BLaER1 (cell line): ENCODE measurements around the gene KIF14.

Experiments
- H3K27ac ChIP-seq: shearing (Covaris generic); formaldehyde crosslinking; 2 replicates; pipeline ENCODE4 v1.8.1; 2022
- H3K27me3 ChIP-seq: shearing (Covaris generic); formaldehyde crosslinking; 2 replicates; pipeline ENCODE4 v1.8.1; 2022
- H3K36me3 ChIP-seq: shearing (Covaris generic); formaldehyde crosslinking; 2 replicates; pipeline ENCODE4 v1.8.1; 2022
- H3K4me1 ChIP-seq: shearing (Covaris generic); formaldehyde crosslinking; 2 replicates; pipeline ENCODE4 v1.8.1; 2022
- H3K4me2 ChIP-seq: shearing (Covaris generic); formaldehyde crosslinking; 2 replicates; pipeline ENCODE4 v1.8.1; 2022
- H3K4me3 ChIP-seq: shearing (Covaris generic); formaldehyde crosslinking; 2 replicates; pipeline ENCODE4 v1.8.1; 2022
- H3K9ac ChIP-seq: shearing (Covaris generic); formaldehyde crosslinking; 2 replicates; pipeline ENCODE4 v1.8.1; 2022
- H3K9me3 ChIP-seq: shearing (Covaris generic); formaldehyde crosslinking; 2 replicates; pipeline ENCODE4 v1.8.1; 2022
- H4K20me1 ChIP-seq: shearing (Covaris generic); formaldehyde crosslinking; 2 replicates; pipeline ENCODE4 v1.8.1; 2022
- Cebpa-rat ChIP-seq: shearing (Covaris generic); IDR thresholded peaks from 2 replicates; pipeline ENCODE4 v1.8.1; 2022

Gene KIF14

GRCh38 chr1:200550367-200550766 lies 70.2 kb downstream of the KIF14 start:
- Histone ChIP-seq H3K9ac (no peak overlapping the region), H3K4me3 (no peak overlapping the region)

GRCh38 chr1:200547386-200547785 lies 73.2 kb downstream of the KIF14 start:
- H3K4me2 ChIP-seq: no peak overlapping the region
- no peak overlapping the region for H3K4me3 ChIP-seq
- H4K20me1 ChIP-seq: no peaks in the 10 kb centered on the region
- TF ChIP-seq Cebpa-rat: no peak
- H3K27ac ChIP-seq: no peak overlapping the region
- H3K9ac ChIP-seq: no peak overlapping the region
- no peaks in the 10 kb centered on the region for H3K36me3 ChIP-seq
- H3K9me3 ChIP-seq: no peaks in the 10 kb centered on the region
- H3K4me1 ChIP-seq: no peaks in the 10 kb centered on the region
- no peaks in the 10 kb centered on the region for H3K27me3 ChIP-seq

More at GRCh38 chr1:200550367-200550766, 70.2 kb downstream of the KIF14 start:
- Histone ChIP-seq H3K9me3 (no peaks in the 10 kb centered on the region), H3K4me1 (no peaks in the 10 kb centered on the region), H3K27ac (no peak overlapping the region), H3K27me3 (no peaks in the 10 kb centered on the region), H4K20me1 (no peaks in the 10 kb centered on the region), H3K36me3 (peaks cover 17% of the 10 kb centered on the region), H3K4me2 (no peak overlapping the region)
- no peak for TF ChIP-seq Cebpa-rat

- Histone ChIP-seq H3K27ac (no peak overlapping the region), H3K36me3 (no peaks in the 10 kb centered on the region), H3K9me3 (no peaks in the 10 kb centered on the region), H3K27me3 (no peaks in the 10 kb centered on the region), H3K4me1 (no peaks in the 10 kb centered on the region), H3K4me3 (no peak overlapping the region), H4K20me1 (no peaks in the 10 kb centered on the region), H3K4me2 (no peak overlapping the region), H3K9ac (no peak overlapping the region)
- no peak for TF ChIP-seq Cebpa-rat
These were observed 74.0 kb downstream of the KIF14 start for GRCh38 chr1:200546577-200546976.

GRCh38 chr1:200542162-200542561 lies 78.4 kb downstream of the KIF14 start:
- no peak for TF ChIP-seq Cebpa-rat
- Histone ChIP-seq H3K27me3 (no peaks in the 10 kb centered on the region), H3K9me3 (no peaks in the 10 kb centered on the region), H3K9ac (no peak overlapping the region), H3K36me3 (no peaks in the 10 kb centered on the region), H3K4me1 (no peaks in the 10 kb centered on the region), H3K27ac (no peak overlapping the region), H3K4me2 (no peak overlapping the region), H3K4me3 (no peak overlapping the region), H4K20me1 (no peaks in the 10 kb centered on the region)

GRCh38 chr1:200540281-200540680 lies 80.3 kb downstream of the KIF14 start:
- Histone ChIP-seq H3K9me3 (no peaks in the 10 kb centered on the region), H3K4me3 (no peak overlapping the region), H3K36me3 (no peaks in the 10 kb centered on the region), H4K20me1 (no peaks in the 10 kb centered on the region), H3K9ac (no peak overlapping the region), H3K27ac (no peak overlapping the region), H3K4me2 (no peak overlapping the region), H3K27me3 (no peaks in the 10 kb centered on the region), H3K4me1 (no peaks in the 10 kb centered on the region)
- TF ChIP-seq Cebpa-rat: no peak

- Histone ChIP-seq H3K4me2 (no peak overlapping the region), H3K4me3 (no peak overlapping the region), H3K27ac (no peak overlapping the region), H3K27me3 (no peaks in the 10 kb centered on the region), H3K9me3 (no peaks in the 10 kb centered on the region), H3K36me3 (no peaks in the 10 kb centered on the region), H4K20me1 (no peaks in the 10 kb centered on the region), H3K9ac (no peak overlapping the region), H3K4me1 (no peaks in the 10 kb centered on the region)
- TF ChIP-seq Cebpa-rat: no peak
These were observed 82.4 kb downstream of the KIF14 start for GRCh38 chr1:200538179-200538578.

- Histone ChIP-seq H3K4me1 (peaks cover 6% of the 10 kb centered on the region), H3K27ac (no peak overlapping the region), H3K4me3 (no peak overlapping the region), H3K36me3 (no peaks in the 10 kb centered on the region), H4K20me1 (no peaks in the 10 kb centered on the region), H3K27me3 (no peaks in the 10 kb centered on the region), H3K9ac (no peak overlapping the region), H3K4me2 (no peak overlapping the region), H3K9me3 (no peaks in the 10 kb centered on the region)
- TF ChIP-seq Cebpa-rat: no peak
These were observed 84.9 kb downstream of the KIF14 start for GRCh38 chr1:200535605-200536004.

GRCh38 chr1:200530623-200531261 lies 89.8 kb downstream of the KIF14 start:
- no peak for TF ChIP-seq Cebpa-rat
- Histone ChIP-seq H3K36me3 (no peaks in the 10 kb centered on the region), H3K4me3 (no peak overlapping the region), H3K4me2 (0 out of 2 replicates have a peak overlapping the region, but pooled peaks have one; percentile 10), H3K4me1 (peaks cover 13% of the 10 kb centered on the region), H3K9ac (no peak overlapping the region), H3K27me3 (no peaks in the 10 kb centered on the region), H3K9me3 (no peaks in the 10 kb centered on the region), H4K20me1 (no peaks in the 10 kb centered on the region), H3K27ac (no peak overlapping the region)

GRCh38 chr1:200528858-200529606 lies 91.5 kb downstream of the KIF14 start:
- Histone ChIP-seq H3K4me3 (no peak overlapping the region), H3K27me3 (no peaks in the 10 kb centered on the region), H3K4me1 (peaks cover 24% of the 10 kb centered on the region), H3K9ac (no peak overlapping the region), H3K9me3 (no peaks in the 10 kb centered on the region), H3K4me2 (no peak overlapping the region), H4K20me1 (no peaks in the 10 kb centered on the region), H3K36me3 (no peaks in the 10 kb centered on the region), H3K27ac (no peak overlapping the region)
- no peak for TF ChIP-seq Cebpa-rat

- no peaks in the 10 kb centered on the region for H4K20me1 ChIP-seq
- no peaks in the 10 kb centered on the region for H3K27me3 ChIP-seq
- TF ChIP-seq Cebpa-rat: no peak
- H3K4me1 ChIP-seq: peaks cover 25% of the 10 kb centered on the region
- no peaks in the 10 kb centered on the region for H3K9me3 ChIP-seq
- H3K27ac ChIP-seq: no peak overlapping the region
- H3K4me3 ChIP-seq: no peak overlapping the region
- no peak overlapping the region for H3K9ac ChIP-seq
- no peak overlapping the region for H3K4me2 ChIP-seq
- H3K36me3 ChIP-seq: no peaks in the 10 kb centered on the region
These were observed 92.9 kb downstream of the KIF14 start for GRCh38 chr1:200527670-200528069.
